Measurements from ENCODE around the gene C12orf43. TPM values are rescaled to one million over a fixed set of nuclear protein-coding genes. Genes with fewer than 3 reads are reported as not detected.

The C12orf43 gene
- total RNA-seq, 1 experiment from 2014 or later = 21.8 TPM

- DNase-seq (ENCODE audit: low read depth) = no peak
Observed at GRCh38 chr12:120978296-120979219, 37.7 kb downstream of the C12orf43 start, which contains the start of gene HNF1A. Gene HNF1A (plus strand): TSS chr12:120978543. CDS start chr12:120978769, 226 bp downstream.

DNA sequence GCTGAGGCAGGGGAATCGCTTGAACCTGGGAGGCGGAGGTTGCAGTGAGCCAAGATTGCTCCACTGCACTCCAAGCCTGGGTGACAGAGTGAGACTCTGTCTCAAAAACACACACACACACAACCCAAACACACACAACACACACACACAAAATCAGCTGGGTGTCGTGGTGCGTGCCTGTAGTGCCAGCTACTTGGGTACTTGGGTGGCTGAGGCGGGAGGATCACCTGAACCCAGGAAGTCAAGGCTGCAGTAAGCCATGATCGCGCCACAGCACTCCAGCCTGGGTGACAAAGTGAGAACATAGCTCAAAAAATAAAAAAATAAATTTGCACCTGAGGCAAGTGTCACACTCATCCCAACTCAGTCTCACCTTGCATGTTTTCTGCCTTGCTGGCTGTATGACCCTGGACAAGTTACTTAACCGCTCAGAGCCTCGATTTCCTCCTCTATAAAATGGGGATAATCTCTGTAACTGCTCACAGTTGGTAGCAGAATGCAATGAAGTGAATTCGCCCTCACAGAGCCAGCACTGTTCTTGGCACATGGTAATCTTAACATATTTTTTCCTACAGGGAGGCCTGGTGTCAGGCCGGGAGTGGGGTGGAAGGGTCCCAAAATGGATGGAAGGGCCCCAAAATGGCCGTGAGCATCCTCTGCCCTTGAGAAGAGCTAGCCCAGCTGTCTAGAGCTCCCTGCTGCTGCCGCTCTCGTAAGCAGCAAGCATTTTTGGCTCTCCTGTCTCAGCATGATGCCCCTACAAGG is 38.6 kb downstream of the C12orf43 start:
- no peak for DNase-seq (ENCODE audit: low read depth)

- no peak for DNase-seq (ENCODE audit: low read depth)
Observed at GRCh38 chr12:120972870-120973543, 43.3 kb downstream of the C12orf43 start.

DNA sequence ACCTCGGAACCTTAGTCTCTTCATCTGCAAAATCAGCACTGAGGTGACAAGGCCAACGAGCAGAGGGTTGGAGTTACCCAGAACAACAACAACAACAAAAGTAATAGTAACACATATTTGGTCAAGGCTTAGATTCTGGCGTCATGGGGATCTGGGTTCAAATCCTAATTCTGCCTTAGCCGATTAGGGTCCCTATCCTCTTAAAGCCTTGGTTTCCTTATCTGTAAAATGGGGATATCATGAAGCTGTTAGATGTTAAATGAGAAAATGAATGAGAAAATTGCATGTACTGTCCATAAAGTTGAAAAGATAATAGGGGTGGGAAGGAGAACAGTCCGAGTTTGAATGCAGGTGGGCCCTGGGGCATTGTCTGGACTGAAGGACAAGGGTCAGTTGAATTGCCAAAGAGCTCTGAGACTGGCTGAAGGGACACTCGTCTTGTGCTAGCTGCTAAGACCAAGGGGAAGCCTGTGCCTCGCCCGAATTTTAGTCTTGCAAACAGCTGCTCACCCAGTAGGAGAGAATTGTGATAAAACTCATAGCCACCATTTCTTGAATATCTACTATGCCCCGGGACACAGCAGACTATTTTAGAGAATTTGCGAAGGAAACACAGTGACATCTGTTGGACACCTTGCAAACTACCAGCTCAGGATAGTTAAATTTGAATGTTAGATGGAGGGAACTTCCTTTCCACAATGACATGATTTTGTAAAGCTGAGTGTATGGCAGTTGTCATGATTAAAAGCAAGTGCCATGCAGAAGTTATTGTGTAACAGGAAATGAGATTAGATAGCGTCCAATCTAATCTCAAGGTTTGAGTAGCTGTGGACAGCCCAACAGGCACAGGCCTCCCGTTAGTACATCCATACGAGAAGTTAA is 44.7 kb downstream of the C12orf43 start:
- DNase-seq (ENCODE audit: low read depth) = peak; percentile 55

GRCh38 chr12:120970310-120970709 is 46.0 kb downstream of the C12orf43 start:
- DNase-seq (ENCODE audit: low read depth) = no peak

GRCh38 chr12:120965534-120966091 is 50.7 kb downstream of the C12orf43 start:
- no peak for DNase-seq (ENCODE audit: low read depth)

- no peak for DNase-seq (ENCODE audit: low read depth)
Observed at GRCh38 chr12:120964298-120964697, 52.0 kb downstream of the C12orf43 start.

DNA sequence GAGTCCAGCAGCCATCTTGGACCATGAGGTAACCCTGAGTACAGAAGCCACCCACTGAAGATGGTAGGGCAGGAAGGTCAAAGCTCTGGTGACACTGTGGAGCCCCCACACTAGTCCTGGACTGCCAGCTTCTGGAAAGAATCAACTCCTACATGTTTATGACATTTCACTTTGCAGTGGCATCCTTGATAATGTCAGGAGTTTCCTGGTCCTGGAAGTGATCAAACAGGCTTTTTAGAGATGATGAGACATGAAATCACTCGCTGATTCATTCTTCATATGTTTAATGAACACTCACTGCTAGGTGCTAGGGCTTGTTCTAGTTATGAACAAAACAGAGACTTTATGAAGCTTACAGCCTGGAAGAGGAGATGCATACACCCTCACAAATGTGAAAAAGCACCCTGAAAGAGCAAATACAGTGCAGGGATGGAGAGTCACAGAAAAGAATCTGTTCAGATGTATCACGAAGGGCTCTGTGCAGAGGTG is 53.7 kb downstream of the C12orf43 start:
- DNase-seq (ENCODE audit: low read depth) = no peak

DNA sequence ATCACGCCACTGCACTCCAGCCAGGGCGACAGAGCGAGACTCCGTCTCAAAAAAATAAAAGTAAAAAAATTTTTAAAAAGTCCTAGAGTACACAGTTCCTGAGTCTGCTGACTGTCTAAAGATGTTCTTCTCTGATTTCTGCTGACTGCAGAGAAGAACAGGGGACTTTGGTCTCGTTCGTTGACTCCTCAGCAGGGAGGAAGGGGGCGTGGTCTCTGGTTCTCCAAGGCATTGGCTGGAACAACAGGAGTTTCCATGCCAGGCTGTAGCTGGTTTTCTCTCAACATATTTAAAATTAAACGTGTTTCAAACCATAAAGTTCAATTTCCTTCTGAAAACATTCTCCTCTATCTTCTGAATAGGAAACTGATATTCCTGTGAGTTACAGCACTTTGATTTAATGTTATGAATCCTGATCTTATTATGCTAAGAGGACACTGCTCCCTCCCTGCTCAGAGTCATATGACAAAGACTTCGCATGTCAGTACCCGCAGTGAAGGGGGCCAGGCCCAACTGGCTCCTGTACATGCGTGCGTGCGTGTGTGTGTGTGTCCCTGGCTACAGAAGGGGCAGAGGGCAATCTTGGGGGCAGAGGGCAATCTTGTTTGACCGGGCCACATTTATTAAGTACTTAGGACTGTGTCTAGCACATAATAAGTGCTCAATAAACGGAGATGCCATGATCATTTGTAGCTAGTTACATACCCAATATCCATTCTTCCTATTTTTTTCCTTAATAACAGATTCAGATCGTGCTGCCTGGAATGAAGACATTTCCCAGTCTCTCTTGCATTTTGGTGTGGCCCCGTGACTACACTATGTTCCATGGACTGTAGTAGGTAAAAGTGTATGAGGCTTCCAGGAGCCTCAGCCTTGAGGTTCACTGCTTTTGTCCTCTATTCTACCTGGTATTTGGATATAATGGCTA is 54.4 kb downstream of the C12orf43 start:
- DNase-seq (ENCODE audit: low read depth) = no peak

DNA sequence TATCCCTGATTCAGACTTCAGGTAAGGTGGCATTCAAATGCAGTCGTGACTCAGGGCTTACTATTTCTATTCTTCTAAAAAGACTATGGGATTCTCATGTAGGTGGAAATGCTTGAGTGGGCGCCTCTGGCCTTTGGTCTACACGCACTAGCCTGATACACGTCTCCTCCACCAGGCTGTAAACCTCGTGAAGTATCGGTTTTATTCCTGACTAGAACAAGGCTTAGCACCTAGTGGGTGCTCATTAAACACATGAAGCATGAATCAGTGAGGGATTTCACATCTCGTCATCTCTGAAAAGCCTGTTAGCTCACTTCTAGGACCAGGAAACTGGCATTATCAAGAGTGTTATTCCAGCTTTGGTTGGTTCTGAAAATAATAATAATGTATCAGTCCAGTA is 55.6 kb downstream of the C12orf43 start:
- DNase-seq (ENCODE audit: low read depth) = no peak

DNA sequence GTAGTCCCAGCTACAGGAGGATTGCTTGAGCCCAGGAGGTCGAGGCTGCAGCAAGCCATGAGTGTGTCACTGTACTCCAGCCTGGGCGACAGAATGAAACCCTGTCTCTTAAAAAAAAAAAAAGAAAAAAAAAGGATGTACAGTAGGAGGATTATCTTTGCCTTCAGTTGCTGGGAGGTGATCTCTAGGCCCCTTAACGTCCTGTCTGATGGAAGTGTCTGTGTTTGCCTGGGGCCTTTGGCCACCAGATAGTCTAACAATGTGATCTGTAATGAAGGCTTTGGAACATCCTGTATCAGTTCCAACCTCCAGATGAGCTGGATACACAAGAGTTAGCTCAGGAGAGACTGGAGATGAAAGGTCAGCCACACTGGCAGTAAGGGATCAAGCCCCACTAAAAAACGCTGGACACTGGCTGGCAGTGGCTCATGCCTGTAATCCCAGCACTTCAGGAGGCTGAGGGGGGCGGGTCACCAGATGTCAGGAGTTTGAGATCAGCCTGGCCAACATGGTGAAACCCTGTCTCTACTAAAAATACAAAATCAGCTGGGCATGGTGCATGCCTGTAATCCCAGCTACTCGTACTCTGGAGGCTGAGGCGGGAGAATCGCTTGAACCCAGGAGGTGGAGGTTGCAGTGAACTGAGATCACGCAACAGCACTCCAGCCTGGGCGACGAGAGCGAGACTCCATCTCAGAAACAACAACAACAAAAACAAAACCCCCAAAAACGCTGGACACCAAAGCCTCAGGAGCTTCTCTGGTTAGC is 57.0 kb downstream of the C12orf43 start:
- no peak for DNase-seq (ENCODE audit: low read depth)

- DNase-seq (ENCODE audit: low read depth) = no peak
Observed at GRCh38 chr12:120956579-120957300, 59.5 kb downstream of the C12orf43 start.

GRCh38 chr12:120955232-120955631 is 61.1 kb downstream of the C12orf43 start:
- no peak for DNase-seq (ENCODE audit: low read depth)

- no peak for DNase-seq (ENCODE audit: low read depth)
Observed at GRCh38 chr12:120950807-120951206, 65.5 kb downstream of the C12orf43 start.

All from Daoy (cell line).